Ovary (tissue), 9 donors: ENCODE results near the gene UCK1. TPM values are rescaled to one million over a fixed set of nuclear protein-coding genes. Genes with fewer than 3 reads are reported as not detected.

Experiments
- DNase-seq, 5 donors: peaks; one replicate each; pipeline ENCODE4 v3.0.0-alpha.2; 2019 to 2020
- H3K27ac ChIP-seq, 2 donors: fragments of 200-600 bp; one replicate each; pipeline versions ENCODE4 v1.5.1 to v1.8.0; 2019 to 2022
- H3K27me3 ChIP-seq: fragments of 200-600 bp; one replicate; pipeline ENCODE4 v1.8.0; 2022
- H3K36me3 ChIP-seq: fragments of 200-600 bp; sonication (generic); one replicate; pipeline ENCODE4 v1.5.1; 2019
- H3K4me1 ChIP-seq: one replicate; pipeline ENCODE4 v1.8.1; 2013; ENCODE audit warnings: mild to moderate bottlenecking, moderate library complexity; ENCODE audit not compliant: insufficient read depth
- H3K4me3 ChIP-seq: fragments of 200-600 bp; sonication (generic); one replicate; pipeline ENCODE4 v1.5.1; 2017
- H3K9me3 ChIP-seq, 2 donors: fragments of 200-600 bp in 1 of 2; sonication (generic) in 1 of 2; one replicate each; pipeline versions ENCODE4 v1.5.1 to v1.8.1; 2013 to 2019; ENCODE audit warnings: mild to moderate bottlenecking in 1 of 2, moderate library complexity in 1 of 2
- EP300 ChIP-seq: sonication (generic); formaldehyde crosslinking; IDR thresholded peaks from one replicate; pipeline ENCODE4 v1.6.1; 2017; ENCODE audit warnings: antibody characterized with exemption
- POLR2A ChIP-seq: fragments of 450-650 bp; IDR thresholded peaks from one replicate; pipeline ENCODE4 v1.6.1; 2017; ENCODE audit warnings: antibody characterized with exemption, mild to moderate bottlenecking, moderate library complexity
- WGBS, 3 donors: extraction: QIAGEN DNeasy Blood & Tissue Kit in 1 of 3; methylation state at CpG; one replicate each; pipeline versions ENCODE4 v1.1.5 to v1.1.7; 2013 to 2017; 5-methylcytosine and 5-hydroxymethylcytosine counted together
- intact Hi-C, 4 donors: fragments of 100-400 bp; cut with DNase I; formaldehyde crosslinking; loops; one replicate each; pipeline versions ENCODE4 v1.11.0 to v1.15.1; 2022 to 2023
- polyA plus RNA-seq, 2 donors: library from polyadenylated mRNA; stranded (reverse); fragments of 200-250 nt in 1 of 2; fragments of 350-450 nt in 1 of 2; fragmentation: Illumina TruSeq in 1 of 2; extraction: RNeasy Lipid Tissue Mini Kit (QIAGEN cat#74804) in 1 of 2; gene quantifications; one replicate each; pipeline ENCODE4 v1.2.3, GENCODE V29; 2013 to 2014
- total RNA-seq, 7 donors: library from RNA; depleted of rRNA in 2 of 7; stranded (reverse); fragments of >200 nt in 2 of 7; fragmentation: NEBNext Ultra II Directional in 3 of 7; extraction: Animal tissue kit (Norgen Biotek cat#: 25700) in 3 of 7; gene quantifications; one replicate each; pipeline versions ENCODE4 v1.1.0 to v1.2.4, GENCODE V29; 2016 to 2023
- TF ChIP-seq, protein P1 (sequence below), 3 donors: fragments of 450-650 bp in 2 of 3; fragments of 200-600 bp in 1 of 3; IDR thresholded peaks; one replicate each; pipeline versions ENCODE4 v1.5.1 to v1.8.0; 2016 to 2022; ENCODE audit warnings: antibody characterized with exemption in 3 of 3, mild to moderate bottlenecking in 1 of 3
- donor health status: DM: no; HTN: no; CAD: no; lungs with moderate emphysema.
- donor health status: DM: no; HTN: no; CAD: no.
- donor health status: Bipolar disorder and iron deficiency.
- donor health status: DM: yes; HTN: yes; CAD: no.
- donor health status: DM: no; HTN: no; CAD: no.
- donor health status: DM: yes; HTN: yes; CAD: no.

Gene UCK1
- total and polyA plus RNA-seq, 9 donors = 19.8 to 37.9 (median 29.7) TPM

DNA sequence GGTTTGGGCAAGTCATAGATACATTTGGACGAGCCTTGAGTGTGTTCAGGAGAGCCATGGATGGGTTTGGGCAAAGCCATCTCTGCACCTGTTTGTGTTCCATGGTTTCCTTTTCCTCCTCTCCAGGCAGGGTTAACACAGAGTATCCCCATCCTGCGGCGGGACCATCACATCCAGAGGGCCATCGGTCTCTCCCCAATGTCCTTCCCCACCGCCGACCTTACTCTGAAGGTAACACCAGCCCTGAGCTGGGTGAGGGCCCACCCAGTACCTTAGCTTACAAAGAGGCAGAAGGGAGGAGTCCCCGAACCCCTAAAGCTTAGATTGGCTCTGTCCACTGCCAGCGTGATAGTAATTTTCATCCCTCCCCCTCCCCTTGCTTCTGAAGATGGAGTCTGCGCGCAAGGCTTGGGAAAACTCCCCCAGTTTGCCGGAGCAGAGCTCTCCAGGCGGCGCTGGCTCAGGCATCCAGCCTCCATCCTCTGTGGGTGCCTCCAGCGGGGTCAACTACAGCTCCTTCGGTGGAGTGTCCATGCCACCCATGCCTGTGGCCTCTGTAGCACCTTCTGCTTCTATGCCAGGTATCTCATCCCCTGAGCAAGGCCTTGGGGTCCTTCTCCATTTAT, 46.4 kb downstream of the UCK1 start:
- H3K36me3 ChIP-seq = no peaks in the 10 kb centered on the region
- TF ChIP-seq EP300 = no peak
- TF ChIP-seq, protein P1, sequence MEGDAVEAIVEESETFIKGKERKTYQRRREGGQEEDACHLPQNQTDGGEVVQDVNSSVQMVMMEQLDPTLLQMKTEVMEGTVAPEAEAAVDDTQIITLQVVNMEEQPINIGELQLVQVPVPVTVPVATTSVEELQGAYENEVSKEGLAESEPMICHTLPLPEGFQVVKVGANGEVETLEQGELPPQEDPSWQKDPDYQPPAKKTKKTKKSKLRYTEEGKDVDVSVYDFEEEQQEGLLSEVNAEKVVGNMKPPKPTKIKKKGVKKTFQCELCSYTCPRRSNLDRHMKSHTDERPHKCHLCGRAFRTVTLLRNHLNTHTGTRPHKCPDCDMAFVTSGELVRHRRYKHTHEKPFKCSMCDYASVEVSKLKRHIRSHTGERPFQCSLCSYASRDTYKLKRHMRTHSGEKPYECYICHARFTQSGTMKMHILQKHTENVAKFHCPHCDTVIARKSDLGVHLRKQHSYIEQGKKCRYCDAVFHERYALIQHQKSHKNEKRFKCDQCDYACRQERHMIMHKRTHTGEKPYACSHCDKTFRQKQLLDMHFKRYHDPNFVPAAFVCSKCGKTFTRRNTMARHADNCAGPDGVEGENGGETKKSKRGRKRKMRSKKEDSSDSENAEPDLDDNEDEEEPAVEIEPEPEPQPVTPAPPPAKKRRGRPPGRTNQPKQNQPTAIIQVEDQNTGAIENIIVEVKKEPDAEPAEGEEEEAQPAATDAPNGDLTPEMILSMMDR (IDR thresholded peaks at IDR 0.05) = no peak
- no peak for TF ChIP-seq POLR2A
- intact Hi-C loops = no loop called here
- no peak for DNase-seq
- H3K9me3 ChIP-seq = no peaks in the 10 kb centered on the region
- H3K27ac ChIP-seq = no peak overlapping the region
- H3K4me1 ChIP-seq = no peaks in the 10 kb centered on the region
- WGBS, 3 donors = 85 to 89% (median 89%) methylated on average over 13 to 15 of the region's 15 CpGs
- H3K27me3 ChIP-seq = no peaks in the 10 kb centered on the region
- H3K4me3 ChIP-seq = no peak overlapping the region

DNA sequence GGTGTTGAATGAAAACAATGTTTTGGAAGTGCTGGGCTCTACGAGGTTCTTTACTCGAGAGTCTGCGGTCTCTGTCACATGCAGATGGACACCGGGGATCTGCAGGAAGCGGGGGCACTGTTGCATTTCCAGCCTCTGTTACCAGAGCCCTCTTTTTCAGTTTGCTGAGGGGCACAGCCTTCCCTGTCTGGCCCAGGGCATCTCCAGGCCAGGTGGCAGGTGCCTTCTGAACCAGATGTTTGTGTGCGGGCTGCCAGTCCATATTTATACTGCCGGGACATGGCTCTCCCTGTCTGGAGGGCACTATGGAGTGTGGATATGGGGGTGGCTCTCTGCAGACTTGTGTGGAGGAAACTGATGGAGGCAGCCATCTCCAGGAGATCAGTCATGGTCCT, 47.0 kb downstream of the UCK1 start:
- Histone ChIP-seq H3K4me3 (no peak overlapping the region), H3K27ac (no peak overlapping the region), H3K4me1 (no peaks in the 10 kb centered on the region), H3K36me3 (no peaks in the 10 kb centered on the region), H3K27me3 (no peaks in the 10 kb centered on the region), H3K9me3 (no peaks in the 10 kb centered on the region)
- WGBS, 3 donors = 86 to 93% (median 88%) methylated on average over 7 of the region's 7 CpGs
- DNase-seq = no peak
- intact Hi-C loops = no loop called here
- TF ChIP-seq POLR2A (no peak), EP300 (no peak)
- TF ChIP-seq, protein P1 (IDR thresholded peaks at IDR 0.05) = no peak

DNA sequence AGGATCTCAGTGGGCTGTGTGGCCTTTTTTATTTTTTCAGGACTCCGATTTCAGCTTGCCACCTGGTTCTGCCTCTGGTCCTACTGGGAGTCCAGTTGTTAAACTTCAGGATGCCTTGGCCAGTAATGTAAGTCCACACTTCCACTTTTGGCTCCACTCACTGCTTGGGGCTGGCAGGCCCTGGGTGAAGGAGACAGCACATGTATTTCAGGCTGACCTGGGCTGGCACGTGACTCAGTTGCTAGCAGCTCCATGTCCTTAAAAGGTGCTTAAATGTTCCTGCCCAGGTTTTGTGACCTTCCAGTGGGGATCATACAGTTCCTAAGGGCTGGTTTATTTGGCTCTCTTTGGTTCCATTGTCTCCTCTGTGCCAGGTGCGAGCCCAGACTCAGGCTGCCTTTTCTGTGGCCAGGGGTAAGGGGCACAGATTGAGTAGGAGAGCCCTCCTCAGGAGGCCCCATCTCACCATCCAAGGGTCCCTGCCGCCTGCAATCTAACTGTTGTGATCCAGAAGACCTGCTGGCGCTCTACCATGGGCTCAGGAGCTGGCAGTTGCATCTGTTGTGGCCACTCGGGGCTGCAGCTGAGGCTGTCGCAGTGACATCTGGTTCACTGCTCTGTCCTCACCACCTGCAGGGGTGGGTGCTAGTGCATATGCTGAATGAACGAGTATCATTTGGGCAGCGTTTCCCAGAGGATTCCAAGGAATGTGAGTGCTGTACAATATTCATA, 47.6 kb downstream of the UCK1 start:
- H3K4me1 ChIP-seq = no peaks in the 10 kb centered on the region
- H3K4me3 ChIP-seq = no peak overlapping the region
- no peaks in the 10 kb centered on the region for H3K36me3 ChIP-seq
- DNase-seq = no peak
- H3K27me3 ChIP-seq = no peaks in the 10 kb centered on the region
- TF ChIP-seq, protein P1 (IDR thresholded peaks at IDR 0.05) = no peak
- WGBS, 3 donors = 75 to 82% (median 80%) methylated on average over 9 of the region's 9 CpGs
- no peak overlapping the region for H3K27ac ChIP-seq
- no peaks in the 10 kb centered on the region for H3K9me3 ChIP-seq
- intact Hi-C loops = no loop called here

DNA sequence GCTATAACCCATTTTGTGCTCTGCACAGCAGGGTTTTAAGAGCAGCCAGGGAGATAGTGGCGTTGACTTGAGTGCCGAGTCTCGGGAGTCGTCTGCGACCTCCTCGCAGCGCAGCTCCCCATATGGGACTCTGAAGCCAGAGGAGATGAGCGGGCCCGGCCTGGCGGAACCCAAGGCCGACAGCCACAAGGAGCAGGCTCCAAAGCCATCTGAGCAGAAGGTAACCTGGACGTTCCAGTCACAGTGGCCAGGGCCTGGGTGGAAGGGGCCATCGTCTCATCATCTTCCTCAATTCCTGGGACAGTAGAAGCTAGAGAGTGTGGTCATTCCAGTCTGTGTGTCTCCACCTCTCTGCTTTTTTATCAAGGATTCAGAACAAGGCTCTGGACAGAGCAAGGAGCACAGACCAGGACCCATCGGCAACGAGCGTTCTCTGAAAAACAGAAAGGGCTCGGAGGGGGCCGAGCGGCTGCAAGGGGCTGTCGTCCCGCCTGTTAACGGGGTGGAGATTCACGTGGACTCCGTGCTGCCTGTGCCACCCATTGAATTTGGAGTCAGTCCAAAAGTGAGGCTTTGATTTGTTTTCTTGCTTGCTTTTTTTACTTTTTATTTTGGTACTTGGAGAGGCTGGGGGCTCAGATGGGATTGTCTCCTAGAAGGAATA, 48.6 kb downstream of the UCK1 start:
- Histone ChIP-seq H3K9me3 (no peaks in the 10 kb centered on the region), H3K27me3 (no peaks in the 10 kb centered on the region), H3K27ac (no peak overlapping the region), H3K36me3 (no peaks in the 10 kb centered on the region), H3K4me3 (no peak overlapping the region), H3K4me1 (no peaks in the 10 kb centered on the region)
- WGBS, 3 donors = 79 to 81% (median 80%) methylated on average over 24 of the region's 24 CpGs
- no peak for DNase-seq
- intact Hi-C loops = no loop called here
- no peak for TF ChIP-seq EP300
- TF ChIP-seq POLR2A = no peak
- TF ChIP-seq, protein P1 (IDR thresholded peaks at IDR 0.05) = no peak
